SK-N-SH (cell line): Measurements from ENCODE around the gene STK39. TPM values are rescaled to one million over a fixed set of nuclear protein-coding genes. Genes with fewer than 3 reads are reported as not detected.

Experiments used
- CTCF ChIA-PET: fragments of 300-600, 350-600 bp; formaldehyde crosslinking; extraction: SDS; loops from one replicate; lab custom pipeline; 2021; lab: Yijun Ruan, JAX
- POLR2A ChIA-PET: fragments of 350-600 bp; sonication (Branson Sonifier 250); formaldehyde crosslinking; extraction: SDS; loops from one replicate; lab custom pipeline; 2020; ENCODE audit warnings: antibody characterized with exemption, inconsistent platforms; lab: Yijun Ruan, JAX
- DNase-seq: peaks from one replicate; pipeline ENCODE4 v3.0.0; 2012
- H2AFZ ChIP-seq: fragments of 200-600 bp; sonication (generic); 2 replicates; pipeline ENCODE4 v1.8.1; 2016; ENCODE audit warnings: antibody characterized with exemption, mild to moderate bottlenecking, low read depth
- H3F3A ChIP-seq: fragments of 200-600 bp; sonication (generic); replicated peaks from 2 replicates; pipeline ENCODE3; 2016; ENCODE audit warnings: antibody characterized with exemption, mild to moderate bottlenecking; ENCODE audit not compliant: insufficient read depth
- H3K27ac ChIP-seq, 2 experiments: fragments of 200-500 bp in 1 of 2; fragments of 200-600 bp in 1 of 2; sonication (Bioruptor generic) in 1 of 2; sonication (generic), shearing (Covaris generic) in 1 of 2; 2 replicates each; pipeline versions ENCODE4 v1.5.1 to v1.6.1; 2014 to 2016; ENCODE audit warnings: low read depth in 2 of 2, inconsistent platforms in 1 of 2, low read length in 1 of 2, mild to moderate bottlenecking in 1 of 2, mixed read lengths in 1 of 2
- H3K27me3 ChIP-seq: fragments of 200-600 bp; sonication (generic), shearing (Covaris generic); 2 replicates; pipeline ENCODE4 v1.6.1; 2016; ENCODE audit warnings: mixed run types; ENCODE audit not compliant: insufficient read depth
- H3K36me3 ChIP-seq, 2 experiments: fragments of 200-500 bp in 1 of 2; fragments of 200-600 bp in 1 of 2; sonication (Bioruptor generic) in 1 of 2; sonication (generic) in 1 of 2; replicated peaks in 1 of 2; 2 replicates each; pipeline versions ENCODE3 to v1.5.1; 2014 to 2016; ENCODE audit warnings: low read length in 1 of 2, mild to moderate bottlenecking in 1 of 2; ENCODE audit not compliant: insufficient read depth in 2 of 2, control insufficient read depth in 1 of 2
- H3K4me1 ChIP-seq, 2 experiments: fragments of 200-500 bp in 1 of 2; fragments of 200-600 bp in 1 of 2; sonication (Bioruptor generic) in 1 of 2; sonication (generic), shearing (Covaris generic) in 1 of 2; 2 replicates each; pipeline versions ENCODE4 v1.5.1 to v1.6.1; 2014 to 2016; ENCODE audit warnings: low read depth in 1 of 2, low read length in 1 of 2, mixed run types in 1 of 2; ENCODE audit not compliant: insufficient read depth in 2 of 2, control insufficient read depth in 1 of 2
- H3K4me2 ChIP-seq: fragments of 200-600 bp; sonication (generic), shearing (Covaris generic); 2 replicates; pipeline ENCODE4 v1.6.1; 2017; ENCODE audit warnings: mixed run types
- H3K4me3 ChIP-seq, 2 experiments: fragments of 200-500 bp in 1 of 2; fragments of 200-600 bp in 1 of 2; sonication (Bioruptor generic) in 1 of 2; sonication (generic), shearing (Covaris generic) in 1 of 2; 2 replicates each; pipeline versions ENCODE4 v1.5.1 to v1.8.1; 2014 to 2016; ENCODE audit warnings: low read depth in 2 of 2, inconsistent platforms in 1 of 2, low read length in 1 of 2, mild to moderate bottlenecking in 1 of 2, mixed read lengths in 1 of 2, moderate library complexity in 1 of 2
- H3K79me2 ChIP-seq: fragments of 200-600 bp; sonication (generic); 2 replicates; pipeline ENCODE4 v1.8.1; 2017; ENCODE audit warnings: mild to moderate bottlenecking; ENCODE audit not compliant: insufficient read depth
- H3K9ac ChIP-seq: fragments of 200-600 bp; sonication (generic); 2 replicates; pipeline ENCODE4 v1.6.1; 2017; ENCODE audit warnings: mixed run types
- H3K9me2 ChIP-seq: fragments of 200-600 bp; sonication (generic); 2 replicates; pipeline ENCODE4 v1.6.1; 2017; ENCODE audit warnings: mixed run types
- H3K9me3 ChIP-seq: fragments of 200-600 bp; sonication (generic); 2 replicates; pipeline ENCODE4 v1.6.1; 2017; ENCODE audit warnings: mixed run types, mild to moderate bottlenecking, moderate library complexity
- H4K20me1 ChIP-seq: fragments of 200-600 bp; sonication (generic); 2 replicates; pipeline ENCODE4 v1.6.1; 2017; ENCODE audit warnings: mild to moderate bottlenecking, mixed run types; ENCODE audit not compliant: insufficient read depth
- CHD2 ChIP-seq: fragments of 150-350 bp; IDR thresholded peaks from 2 replicates; pipeline ENCODE4 v1.6.1; 2018; ENCODE audit warnings: low read length; ENCODE audit not compliant: partially characterized antibody
- EZH2phosphoT487 ChIP-seq: fragments of 200-600 bp; sonication (generic); IDR thresholded peaks from 2 replicates; pipeline ENCODE4 v1.6.1; 2017; ENCODE audit warnings: low read depth, mixed run types, mild to moderate bottlenecking, antibody characterized with exemption, moderate library complexity, borderline replicate concordance
- FOXJ3 ChIP-seq: sonication (generic); formaldehyde crosslinking; IDR thresholded peaks from 2 replicates; pipeline ENCODE4 v1.5.1; 2020; ENCODE audit warnings: mild to moderate bottlenecking, missing genetic modification reagents
- GATA2 ChIP-seq: sonication (generic); formaldehyde crosslinking; IDR thresholded peaks from 2 replicates; pipeline ENCODE4 v1.5.0; 2020; ENCODE audit warnings: mild to moderate bottlenecking, missing genetic modification reagents
- MXI1 ChIP-seq: IDR thresholded peaks from 2 replicates; pipeline ENCODE4 v1.6.1; 2012; ENCODE audit warnings: mild to moderate bottlenecking, low read depth, low read length, improper control_type of control experiment
- POLR2AphosphoS5 ChIP-seq: IDR thresholded peaks from 2 replicates; pipeline ENCODE4 v1.6.1; 2012; ENCODE audit warnings: low read depth, low read length
- RAD21 ChIP-seq: IDR thresholded peaks from 2 replicates; pipeline ENCODE4 v1.6.1; 2012; ENCODE audit warnings: mild to moderate bottlenecking, low read length
- YY1 ChIP-seq: IDR thresholded peaks from 2 replicates; pipeline ENCODE4 v1.4.0; 2012; ENCODE audit warnings: low read depth, mild to moderate bottlenecking
- WGBS: methylation state at CpG from one replicate; pipeline ENCODE4 v1.1.6; 2017; ENCODE audit warnings: low lambda C conversion rate; 5-methylcytosine and 5-hydroxymethylcytosine counted together
- polyA plus RNA-seq, 3 experiments: library from polyadenylated mRNA; depleted of rRNA; stranded (reverse); fragments of >200 nt; gene quantifications; 2 replicates each; pipeline ENCODE4 v1.2.3, GENCODE V29; 2012
- TF ChIP-seq, protein P1 (sequence below): fragments of 200-600 bp; sonication (generic); IDR thresholded peaks from 2 replicates; pipeline ENCODE4 v1.6.1; 2017; ENCODE audit warnings: antibody characterized with exemption, mild to moderate bottlenecking, moderate library complexity
- TF ChIP-seq, protein P2 (sequence below): IDR thresholded peaks from 2 replicates; pipeline ENCODE4 v1.4.0; 2012; ENCODE audit warnings: low read depth, borderline replicate concordance
- TF ChIP-seq, protein P3 (sequence below): fragments of 150-350 bp; IDR thresholded peaks from 2 replicates; pipeline ENCODE4 v1.6.1; 2016; ENCODE audit warnings: mild to moderate bottlenecking, low read depth, low read length
- TF ChIP-seq, protein P4 (sequence below): IDR thresholded peaks from 2 replicates; pipeline ENCODE4; 2012

The STK39 gene
- polyA plus RNA-seq, 1 of the 3 experiments (the other 2 are of a cell fraction), result 9.6 TPM

DNA sequence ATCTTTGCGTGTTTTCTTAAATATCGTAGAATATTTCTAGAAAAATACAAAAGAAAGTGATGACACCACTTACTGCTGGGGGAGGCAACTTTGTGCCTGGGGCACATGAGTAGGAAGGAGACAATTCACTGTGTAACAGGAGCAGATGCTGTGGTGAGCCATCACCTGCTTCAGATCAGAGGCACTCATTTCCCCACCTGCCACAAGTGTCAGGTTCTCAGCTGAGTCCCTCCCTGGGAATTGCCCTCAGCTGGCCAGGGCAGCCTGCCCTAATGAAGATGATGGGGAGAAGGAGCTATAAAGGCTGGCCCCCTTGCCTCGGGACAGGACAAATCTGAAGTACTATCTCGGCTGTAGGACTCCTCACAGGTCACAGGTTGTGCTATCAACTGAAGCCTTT lies 322.8 kb downstream of the STK39 start (continued):
- TF ChIP-seq, protein P1, sequence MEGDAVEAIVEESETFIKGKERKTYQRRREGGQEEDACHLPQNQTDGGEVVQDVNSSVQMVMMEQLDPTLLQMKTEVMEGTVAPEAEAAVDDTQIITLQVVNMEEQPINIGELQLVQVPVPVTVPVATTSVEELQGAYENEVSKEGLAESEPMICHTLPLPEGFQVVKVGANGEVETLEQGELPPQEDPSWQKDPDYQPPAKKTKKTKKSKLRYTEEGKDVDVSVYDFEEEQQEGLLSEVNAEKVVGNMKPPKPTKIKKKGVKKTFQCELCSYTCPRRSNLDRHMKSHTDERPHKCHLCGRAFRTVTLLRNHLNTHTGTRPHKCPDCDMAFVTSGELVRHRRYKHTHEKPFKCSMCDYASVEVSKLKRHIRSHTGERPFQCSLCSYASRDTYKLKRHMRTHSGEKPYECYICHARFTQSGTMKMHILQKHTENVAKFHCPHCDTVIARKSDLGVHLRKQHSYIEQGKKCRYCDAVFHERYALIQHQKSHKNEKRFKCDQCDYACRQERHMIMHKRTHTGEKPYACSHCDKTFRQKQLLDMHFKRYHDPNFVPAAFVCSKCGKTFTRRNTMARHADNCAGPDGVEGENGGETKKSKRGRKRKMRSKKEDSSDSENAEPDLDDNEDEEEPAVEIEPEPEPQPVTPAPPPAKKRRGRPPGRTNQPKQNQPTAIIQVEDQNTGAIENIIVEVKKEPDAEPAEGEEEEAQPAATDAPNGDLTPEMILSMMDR, result no peak
- TF ChIP-seq GATA2 (no peak), EZH2phosphoT487 (no peak)
- TF ChIP-seq, protein P2, sequence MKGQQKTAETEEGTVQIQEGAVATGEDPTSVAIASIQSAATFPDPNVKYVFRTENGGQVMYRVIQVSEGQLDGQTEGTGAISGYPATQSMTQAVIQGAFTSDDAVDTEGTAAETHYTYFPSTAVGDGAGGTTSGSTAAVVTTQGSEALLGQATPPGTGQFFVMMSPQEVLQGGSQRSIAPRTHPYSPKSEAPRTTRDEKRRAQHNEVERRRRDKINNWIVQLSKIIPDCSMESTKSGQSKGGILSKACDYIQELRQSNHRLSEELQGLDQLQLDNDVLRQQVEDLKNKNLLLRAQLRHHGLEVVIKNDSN, result no peak

DNA sequence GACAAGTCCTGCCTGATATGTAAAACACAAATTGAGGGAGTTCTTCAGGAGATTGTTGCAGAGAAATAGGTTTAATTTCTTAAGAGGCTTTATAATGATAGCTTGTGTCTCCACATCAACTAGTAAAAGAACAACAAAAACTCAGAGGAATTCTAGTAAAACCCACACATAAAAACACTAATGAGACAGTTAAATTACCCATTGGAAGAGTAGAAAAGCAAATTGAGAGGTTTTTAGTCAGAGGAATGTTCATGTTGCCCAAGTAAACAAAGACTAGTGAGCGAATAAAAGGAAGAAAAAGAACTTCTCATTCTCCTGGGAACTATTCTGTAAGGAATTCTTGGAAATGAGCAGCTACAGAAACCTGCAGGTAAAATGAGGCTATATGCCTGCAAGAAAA lies 330.6 kb downstream of the STK39 start:
- TF ChIP-seq GATA2, result no peak
- TF ChIP-seq, protein P3, sequence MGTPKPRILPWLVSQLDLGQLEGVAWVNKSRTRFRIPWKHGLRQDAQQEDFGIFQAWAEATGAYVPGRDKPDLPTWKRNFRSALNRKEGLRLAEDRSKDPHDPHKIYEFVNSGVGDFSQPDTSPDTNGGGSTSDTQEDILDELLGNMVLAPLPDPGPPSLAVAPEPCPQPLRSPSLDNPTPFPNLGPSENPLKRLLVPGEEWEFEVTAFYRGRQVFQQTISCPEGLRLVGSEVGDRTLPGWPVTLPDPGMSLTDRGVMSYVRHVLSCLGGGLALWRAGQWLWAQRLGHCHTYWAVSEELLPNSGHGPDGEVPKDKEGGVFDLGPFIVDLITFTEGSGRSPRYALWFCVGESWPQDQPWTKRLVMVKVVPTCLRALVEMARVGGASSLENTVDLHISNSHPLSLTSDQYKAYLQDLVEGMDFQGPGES, result no peak
- TF ChIP-seq MXI1, result no peak
- TF ChIP-seq YY1, result no peak
- no peak for TF ChIP-seq RAD21
- TF ChIP-seq, protein P4, sequence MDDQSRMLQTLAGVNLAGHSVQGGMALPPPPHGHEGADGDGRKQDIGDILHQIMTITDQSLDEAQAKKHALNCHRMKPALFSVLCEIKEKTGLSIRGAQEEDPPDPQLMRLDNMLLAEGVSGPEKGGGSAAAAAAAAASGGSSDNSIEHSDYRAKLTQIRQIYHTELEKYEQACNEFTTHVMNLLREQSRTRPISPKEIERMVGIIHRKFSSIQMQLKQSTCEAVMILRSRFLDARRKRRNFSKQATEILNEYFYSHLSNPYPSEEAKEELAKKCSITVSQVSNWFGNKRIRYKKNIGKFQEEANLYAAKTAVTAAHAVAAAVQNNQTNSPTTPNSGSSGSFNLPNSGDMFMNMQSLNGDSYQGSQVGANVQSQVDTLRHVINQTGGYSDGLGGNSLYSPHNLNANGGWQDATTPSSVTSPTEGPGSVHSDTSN, result no peak
- no peaks in the 10 kb centered on the region for H3K36me3 ChIP-seq
- no peak overlapping the region for H3K27ac ChIP-seq
- H3K9me3 ChIP-seq, result no peaks in the 10 kb centered on the region
- H3K4me3 ChIP-seq, result no peak overlapping the region
- H2AFZ ChIP-seq, result no peak overlapping the region
- 83% methylated on average over 1 of the region's 1 CpG for WGBS
- H3K9me2 ChIP-seq, result no peaks in the 10 kb centered on the region
- CTCF ChIA-PET, result no interaction called here
- no peaks in the 10 kb centered on the region for H3K27me3 ChIP-seq
- no peak overlapping the region for H3K4me2 ChIP-seq
- H3F3A ChIP-seq, result no peaks in the 10 kb centered on the region
- no peaks in the 10 kb centered on the region for H4K20me1 ChIP-seq
- H3K9ac ChIP-seq, result no peak overlapping the region
- DNase-seq, result no peak
- no peaks in the 10 kb centered on the region for H3K4me1 ChIP-seq
- no peaks in the 10 kb centered on the region for H3K79me2 ChIP-seq
- POLR2A ChIA-PET, result no interaction called here

DNA sequence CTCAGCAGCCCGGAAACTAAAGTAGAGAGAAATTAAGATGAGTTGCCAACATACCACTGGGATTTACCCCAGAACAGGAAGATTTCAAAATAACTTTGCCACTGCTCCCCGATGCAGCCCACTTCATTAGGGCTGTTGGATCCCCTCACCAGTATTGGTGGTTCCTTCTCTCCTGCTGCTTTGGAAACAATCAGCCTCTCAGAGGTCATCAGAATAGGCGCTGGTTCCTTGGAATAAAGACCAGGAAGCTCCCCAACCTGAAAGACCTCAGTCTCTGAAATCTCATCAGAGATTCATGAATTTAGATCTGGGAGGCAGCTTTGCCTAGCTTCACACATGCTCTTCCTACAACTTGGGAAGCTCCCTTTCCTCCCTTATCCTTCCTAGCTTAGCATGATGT lies 332.4 kb downstream of the STK39 start:
- no peak overlapping the region for H3K9ac ChIP-seq
- POLR2A ChIA-PET, result no interaction called here
- H4K20me1 ChIP-seq, result no peaks in the 10 kb centered on the region

More for the DNA sequence above, 332.4 kb downstream of the STK39 start:
- Histone ChIP-seq H3K4me1 (no peaks in the 10 kb centered on the region), H3K79me2 (no peaks in the 10 kb centered on the region), H3K27ac (no peak overlapping the region), H3F3A (no peaks in the 10 kb centered on the region), H3K4me3 (no peak overlapping the region), H3K36me3 (no peaks in the 10 kb centered on the region), H3K9me2 (no peaks in the 10 kb centered on the region), H3K4me2 (no peak overlapping the region), H3K27me3 (no peaks in the 10 kb centered on the region), H3K9me3 (no peaks in the 10 kb centered on the region), H2AFZ (no peak overlapping the region)
- 47% methylated on average over 3 of the region's 3 CpGs for WGBS
- CTCF ChIA-PET, result interaction anchor here (0.9 kb wide), 1 partner anchor 537 kb away, joined by 3 read pairs; no protein-coding TSS in a partner anchor
- TF ChIP-seq, protein P2, result no peak
- TF ChIP-seq CHD2 (no peak), FOXJ3 (CRISPR knock-in tag) (no peak), POLR2AphosphoS5 (no peak), EZH2phosphoT487 (no peak)
- no peak for DNase-seq
